Ascending aorta (tissue), 2 donors: ENCODE data around the gene CIB4. TPM values are rescaled to one million over a fixed set of nuclear protein-coding genes. Genes with fewer than 3 reads are reported as not detected.

Experiments
- DNase-seq, 2 donors: peaks; one replicate each; pipeline ENCODE4 v3.0.0-alpha.2; 2019; ENCODE audit warnings: low spot score in 2 of 2
- H3K27ac ChIP-seq, 2 donors: fragments of 200-600 bp; sonication (generic); one replicate each; pipeline ENCODE4 v1.5.1; 2016 to 2017; ENCODE audit warnings: mild to moderate bottlenecking in 1 of 2
- H3K27me3 ChIP-seq: fragments of 200-600 bp; sonication (generic); one replicate; pipeline ENCODE4 v1.5.1; 2017
- H3K36me3 ChIP-seq, 2 donors: fragments of 200-600 bp; sonication (generic); one replicate each; pipeline ENCODE4 v1.5.1; 2016
- H3K4me1 ChIP-seq, 2 donors: fragments of 200-600 bp; sonication (generic); one replicate each; pipeline ENCODE4 v1.5.1; 2016 to 2017; ENCODE audit warnings: mild to moderate bottlenecking in 1 of 2
- H3K4me3 ChIP-seq, 2 donors: fragments of 200-600 bp; sonication (generic); one replicate each; pipeline ENCODE4 v1.5.1; 2016 to 2017; ENCODE audit warnings: mild to moderate bottlenecking in 1 of 2
- H3K9me3 ChIP-seq, 2 donors: fragments of 200-600 bp; sonication (generic); one replicate each; pipeline ENCODE4 v1.5.1; 2016
- CTCF ChIP-seq, 3 experiments: fragments of 200-600 bp in 2 of 3; fragments of 450-650 bp in 1 of 3; sonication (generic) in 2 of 3; IDR thresholded peaks; one replicate each; pipeline ENCODE4 v1.5.1; 2016 to 2019; ENCODE audit warnings: antibody characterized with exemption in 3 of 3, mild to moderate bottlenecking in 1 of 3, moderate library complexity in 1 of 3
- intact Hi-C: fragments of 100-400 bp; cut with DNase I; formaldehyde crosslinking; loops from one replicate; pipeline ENCODE4 v1.15.1; 2023
- total RNA-seq: library from RNA; depleted of rRNA; stranded (reverse); fragments of >200 nt; gene quantifications from one replicate; pipeline ENCODE4 v1.1.0, GENCODE V29; 2016

The CIB4 gene
- total RNA-seq, 1 donor from 2014 or later: not detected

- Histone ChIP-seq H3K27ac (no peak overlapping the region), H3K9me3 (no peaks in the 10 kb centered on the region), H3K4me3 (no peak overlapping the region), H3K27me3 (no peaks in the 10 kb centered on the region), H3K36me3 (no peaks in the 10 kb centered on the region), H3K4me1 (no peaks in the 10 kb centered on the region)
- no peak for DNase-seq
- no peak for TF ChIP-seq CTCF (IDR thresholded peaks at IDR 0.05)
- intact Hi-C loops: no loop called here
Measured at GRCh38 chr2:26575836-26576564, 65.2 kb downstream of the CIB4 start.

GRCh38 chr2:26574900-26575560 lies 66.1 kb downstream of the CIB4 start:
- Histone ChIP-seq H3K27me3 (no peaks in the 10 kb centered on the region), H3K4me1 (no peaks in the 10 kb centered on the region), H3K27ac (no peak overlapping the region), H3K9me3 (no peaks in the 10 kb centered on the region), H3K4me3 (no peak overlapping the region), H3K36me3 (no peaks in the 10 kb centered on the region)
- no peak for DNase-seq
- TF ChIP-seq CTCF (IDR thresholded peaks at IDR 0.05): no peak
- intact Hi-C loops: no loop called here

- no peaks in the 10 kb centered on the region for H3K27me3 ChIP-seq
- H3K27ac ChIP-seq: no peak overlapping the region
- H3K36me3 ChIP-seq: no peaks in the 10 kb centered on the region
- no peaks in the 10 kb centered on the region for H3K4me1 ChIP-seq
- TF ChIP-seq CTCF (IDR thresholded peaks at IDR 0.05): no peak
- H3K4me3 ChIP-seq: no peak overlapping the region
- no peaks in the 10 kb centered on the region for H3K9me3 ChIP-seq
- intact Hi-C loops: no loop called here
- DNase-seq: no peak
Measured at GRCh38 chr2:26574066-26574899, 66.9 kb downstream of the CIB4 start.

GRCh38 chr2:26573241-26573925 lies 67.8 kb downstream of the CIB4 start:
- no peak for TF ChIP-seq CTCF (IDR thresholded peaks at IDR 0.05)
- Histone ChIP-seq H3K27ac (no peak overlapping the region), H3K4me3 (no peak overlapping the region), H3K27me3 (no peaks in the 10 kb centered on the region), H3K4me1 (no peaks in the 10 kb centered on the region), H3K9me3 (no peaks in the 10 kb centered on the region), H3K36me3 (no peaks in the 10 kb centered on the region)
- intact Hi-C loops: no loop called here
- no peak for DNase-seq

GRCh38 chr2:26572591-26572990 lies 68.6 kb downstream of the CIB4 start:
- H3K4me3 ChIP-seq: no peak overlapping the region
- H3K36me3 ChIP-seq: no peaks in the 10 kb centered on the region
- no peak overlapping the region for H3K27ac ChIP-seq
- no peaks in the 10 kb centered on the region for H3K27me3 ChIP-seq
- no peak for TF ChIP-seq CTCF (IDR thresholded peaks at IDR 0.05)
- peak in 1 of 2 donors; percentile 30 for DNase-seq
- no peaks in the 10 kb centered on the region for H3K9me3 ChIP-seq
- no peaks in the 10 kb centered on the region for H3K4me1 ChIP-seq
- intact Hi-C loops: no loop called here
